Adrenal gland (tissue), 12 donors: Measurements from ENCODE around the gene ROBO4. TPM values are rescaled to one million over a fixed set of nuclear protein-coding genes. Genes with fewer than 3 reads are reported as not detected.

Experiments used
- DNase-seq, 7 donors: peaks; one replicate each; pipeline ENCODE4 v3.0.0-alpha.2; 2019 to 2020
- H3K27ac ChIP-seq, 5 donors: fragments of 200-600 bp; sonication (generic) in 4 of 5; 1 replicate in 3 of 5; 2 replicates in 2 of 5; pipeline versions ENCODE4 v1.5.1 to v1.8.0; 2016 to 2020; ENCODE audit warnings: mild to moderate bottlenecking in 1 of 5
- H3K27me3 ChIP-seq: fragments of 200-600 bp; 2 replicates; pipeline ENCODE4 v1.8.0; 2021
- H3K36me3 ChIP-seq, 2 donors: fragments of 200-600 bp; replicated peaks in 1 of 2; 1 replicate in 1 of 2; 2 replicates in 1 of 2; pipeline versions ENCODE4 v1.5.1 to v1.8.0; 2018 to 2022
- H3K4me1 ChIP-seq, 2 donors: fragments of 200-600 bp; replicated peaks in 1 of 2; 1 replicate in 1 of 2; 2 replicates in 1 of 2; pipeline versions ENCODE4 v1.5.1 to v1.8.0; 2018 to 2021
- H3K4me3 ChIP-seq, 4 donors: fragments of 200-600 bp; sonication (generic) in 3 of 4; one replicate each; pipeline ENCODE4 v1.5.1; 2016 to 2018
- H3K9me3 ChIP-seq, 3 donors: fragments of 200-600 bp; sonication (generic) in 1 of 3; replicated peaks in 1 of 3; 1 replicate in 2 of 3; 2 replicates in 1 of 3; pipeline versions ENCODE4 v1.5.1 to v1.8.0; 2016 to 2021
- POLR2A ChIP-seq, 2 donors: fragments of 450-650 bp; IDR thresholded peaks; one replicate each; pipeline ENCODE4 v1.6.1; 2017; ENCODE audit warnings: antibody characterized with exemption in 2 of 2, mild to moderate bottlenecking in 2 of 2, moderate library complexity in 1 of 2
- WGBS, 4 donors: extraction: QIAGEN DNeasy Blood & Tissue Kit in 2 of 4; methylation state at CpG; one replicate each; pipeline versions ENCODE4 v1.1.5 to v1.1.7; 2013 to 2017; 5-methylcytosine and 5-hydroxymethylcytosine counted together
- intact Hi-C, 2 donors: fragments of 100-400 bp; cut with DNase I; formaldehyde crosslinking; loops; one replicate each; pipeline versions ENCODE4 v1.14.1 to v1.15.0; 2022 to 2023
- polyA plus RNA-seq, 3 donors: library from polyadenylated mRNA; stranded (reverse); fragments of 200-250 nt in 2 of 3; fragments of 350-450 nt in 1 of 3; fragmentation: Illumina TruSeq in 1 of 3; extraction: RNeasy Lipid Tissue Mini Kit (QIAGEN cat#74804) in 1 of 3; gene quantifications; one replicate each; pipeline ENCODE4 v1.2.3, GENCODE V29; 2013 to 2014
- total RNA-seq, 9 donors: library from RNA; depleted of rRNA in 4 of 9; stranded (reverse); fragments of >200 nt in 4 of 9; fragments of 120-200 nt in 1 of 9; fragmentation: NEBNext Ultra II Directional in 1 of 9; extraction: Animal tissue kit (Norgen Biotek cat#: 25700) in 1 of 9; gene quantifications; one replicate each; pipeline versions ENCODE4 v1.1.0 to v1.2.4, GENCODE V29; 2013 to 2023
- TF ChIP-seq, protein P1 (sequence below), 6 experiments: fragments of 450-650 bp in 4 of 6; fragments of 200-600 bp in 2 of 6; sonication (generic) in 1 of 6; IDR thresholded peaks; 1 replicate in 5 of 6; 2 replicates in 1 of 6; pipeline versions ENCODE4 v1.5.1 to v1.8.0; 2016 to 2021; ENCODE audit warnings: antibody characterized with exemption in 6 of 6, mild to moderate bottlenecking in 2 of 6, moderate library complexity in 1 of 6
- donor health status: healthy with polysubstance abuse.
- donor health status: Bipolar disorder and iron deficiency.
- donor health status: DM: yes; HTN: yes; CAD: no.
- donor health status: DM: no; HTN: no; CAD: no.
- donor health status: DM: no; HTN: no; CAD: no.
- donor health status: DM: yes; HTN: yes; CAD: no.

Gene ROBO4
- total and polyA plus RNA-seq, 12 donors = 4.6 to 40.7 (median 19.5) TPM

DNA sequence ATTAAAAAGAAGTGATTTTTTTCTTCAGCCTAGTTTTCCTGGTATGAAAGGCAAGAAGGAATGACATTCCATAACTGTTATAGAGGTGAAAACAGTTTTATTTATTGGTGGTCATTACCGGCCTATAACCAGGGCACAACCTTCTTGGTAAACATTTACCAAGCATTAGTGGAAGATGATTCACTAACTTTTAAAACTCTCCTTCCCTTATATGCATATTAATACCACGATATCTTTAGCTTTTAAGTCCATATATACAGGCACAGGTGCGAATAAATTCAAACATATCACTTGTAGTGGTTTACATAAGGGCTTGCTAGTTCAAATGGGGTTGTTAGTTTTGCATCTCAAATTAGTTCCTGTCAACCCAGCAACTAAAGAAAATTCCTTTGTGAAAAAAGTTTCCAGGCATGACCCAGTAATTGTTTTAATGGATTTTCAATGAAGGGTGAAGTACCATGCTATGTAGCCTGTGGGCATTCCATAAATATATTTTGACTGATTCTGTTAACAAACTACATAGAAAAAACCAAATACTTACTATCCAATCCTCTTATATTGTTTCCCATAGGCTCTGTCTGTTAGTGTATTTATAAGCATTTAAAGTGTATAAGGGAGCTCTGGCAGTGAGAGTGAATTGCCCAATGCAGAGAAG lies 63.0 kb downstream of the ROBO4 start:
- WGBS, 4 donors = 71 to 88% (median 78%) methylated on average over 3 of the region's 3 CpGs
- TF ChIP-seq, protein P1, sequence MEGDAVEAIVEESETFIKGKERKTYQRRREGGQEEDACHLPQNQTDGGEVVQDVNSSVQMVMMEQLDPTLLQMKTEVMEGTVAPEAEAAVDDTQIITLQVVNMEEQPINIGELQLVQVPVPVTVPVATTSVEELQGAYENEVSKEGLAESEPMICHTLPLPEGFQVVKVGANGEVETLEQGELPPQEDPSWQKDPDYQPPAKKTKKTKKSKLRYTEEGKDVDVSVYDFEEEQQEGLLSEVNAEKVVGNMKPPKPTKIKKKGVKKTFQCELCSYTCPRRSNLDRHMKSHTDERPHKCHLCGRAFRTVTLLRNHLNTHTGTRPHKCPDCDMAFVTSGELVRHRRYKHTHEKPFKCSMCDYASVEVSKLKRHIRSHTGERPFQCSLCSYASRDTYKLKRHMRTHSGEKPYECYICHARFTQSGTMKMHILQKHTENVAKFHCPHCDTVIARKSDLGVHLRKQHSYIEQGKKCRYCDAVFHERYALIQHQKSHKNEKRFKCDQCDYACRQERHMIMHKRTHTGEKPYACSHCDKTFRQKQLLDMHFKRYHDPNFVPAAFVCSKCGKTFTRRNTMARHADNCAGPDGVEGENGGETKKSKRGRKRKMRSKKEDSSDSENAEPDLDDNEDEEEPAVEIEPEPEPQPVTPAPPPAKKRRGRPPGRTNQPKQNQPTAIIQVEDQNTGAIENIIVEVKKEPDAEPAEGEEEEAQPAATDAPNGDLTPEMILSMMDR (IDR thresholded peaks at IDR 0.05) = no peak
- no peak for TF ChIP-seq POLR2A (IDR thresholded peaks at IDR 0.05)
- no peak overlapping the region for H3K27ac ChIP-seq
- no peaks in the 10 kb centered on the region for H3K9me3 ChIP-seq
- no peaks in the 10 kb centered on the region for H3K36me3 ChIP-seq
- DNase-seq = no peak
- intact Hi-C loops = loop anchor here (5.0 kb wide), 2 partner anchors 32 to 162 kb away; partner anchors contain the start of genes MSANTD2 (in 1 of the 2), SIAE (in 1 of the 2) and SPA17 (in 1 of the 2)
- H3K27me3 ChIP-seq = peaks cover 28% of the 10 kb centered on the region
- peaks cover 5 to 10% of the 10 kb centered on the region in 2 donors for H3K4me1 ChIP-seq
- H3K4me3 ChIP-seq = no peak overlapping the region

Other genes starting within 250 kb of the ROBO4 start
- 10 to 100 TPM in 8 of 9 donors, 1 to 10 TPM in 1; 6.4 to 50.0 (median 30.3) TPM for gene SIAE, start 224.1 kb downstream of the ROBO4 start, total RNA-seq
- 10 to 100 TPM; 16.7 to 30.0 (median 16.7) TPM for gene SIAE, start 224.1 kb downstream of the ROBO4 start, polyA plus RNA-seq
- 1 to 10 TPM; 1.3 to 7.5 (median 2.8) TPM for gene SPA17, start 224.0 kb downstream of the ROBO4 start, total RNA-seq
- gene SPA17, start 224.0 kb downstream of the ROBO4 start, polyA plus RNA-seq = 10 to 100 TPM in 1 of 3 donors, 1 to 10 TPM in 2; 7.4 to 14.8 (median 8.0) TPM
- gene NRGN, start 157.9 kb downstream of the ROBO4 start, total RNA-seq = 1 to 10 TPM in 6 of 9 donors, under 1 TPM in 1, not detected in 2; 0.89 to 4.1 (median 3.3) TPM
- gene NRGN, start 157.9 kb downstream of the ROBO4 start, polyA plus RNA-seq = 10 to 100 TPM in 1 of 3 donors, 1 to 10 TPM in 2; 5.1 to 10.9 (median 9.6) TPM
- 1 to 10 TPM in 1 of 9 donors, under 1 TPM in 4, not detected in 4; 0.11 to 1.4 (median 0.28) TPM for gene VSIG2, start 145.6 kb downstream of the ROBO4 start, total RNA-seq
- gene VSIG2, start 145.6 kb downstream of the ROBO4 start, polyA plus RNA-seq = 1 to 10 TPM in 1 of 3 donors, under 1 TPM in 2; 0.29 to 2.4 (median 0.67) TPM
- 10 to 100 TPM in 8 of 9 donors, 1 to 10 TPM in 1; 8.2 to 36.9 (median 29.3) TPM for gene ESAM, start 135.6 kb downstream of the ROBO4 start, total RNA-seq
- 10 to 100 TPM; 17.1 to 31.2 (median 21.5) TPM for gene ESAM, start 135.6 kb downstream of the ROBO4 start, polyA plus RNA-seq
- 10 to 100 TPM in 4 of 9 donors, 1 to 10 TPM in 5; 4.4 to 16.2 (median 6.4) TPM for gene MSANTD2, start 97.5 kb downstream of the ROBO4 start, total RNA-seq
- gene MSANTD2, start 97.5 kb downstream of the ROBO4 start, polyA plus RNA-seq = 10 to 100 TPM in 2 of 3 donors, 1 to 10 TPM in 1; 7.1 to 16.8 (median 16.2) TPM
- gene ROBO3, start 32.4 kb downstream of the ROBO4 start, total RNA-seq = 10 to 100 TPM in 6 of 9 donors, 1 to 10 TPM in 3; 5.8 to 60.1 (median 17.5) TPM
- 10 to 100 TPM in 2 of 3 donors, 1 to 10 TPM in 1; 1.7 to 87.4 (median 64.3) TPM for gene ROBO3, start 32.4 kb downstream of the ROBO4 start, polyA plus RNA-seq
- gene HEPN1, start 21.4 kb upstream of the ROBO4 start, total RNA-seq = under 1 TPM in 1 of 9 donors, not detected in 8; 0.28 TPM
- gene HEPN1, start 21.4 kb upstream of the ROBO4 start, polyA plus RNA-seq = under 1 TPM in 1 of 3 donors, not detected in 2; 0.07 TPM
- gene HEPACAM, start 38.2 kb upstream of the ROBO4 start, total RNA-seq = 1 to 10 TPM in 1 of 9 donors, under 1 TPM in 5, not detected in 3; 0.06 to 2.3 (median 0.23) TPM
- 1 to 10 TPM in 1 of 3 donors, under 1 TPM in 2; 0.16 to 1.6 (median 0.24) TPM for gene HEPACAM, start 38.2 kb upstream of the ROBO4 start, polyA plus RNA-seq
- gene CCDC15, start 56.3 kb upstream of the ROBO4 start, total RNA-seq = 1 to 10 TPM in 7 of 9 donors, under 1 TPM in 2; 0.78 to 4.9 (median 2.0) TPM
- 1 to 10 TPM in 1 of 3 donors, under 1 TPM in 2; 0.47 to 3.7 (median 0.72) TPM for gene CCDC15, start 56.3 kb upstream of the ROBO4 start, polyA plus RNA-seq
- 100 to 1,000 TPM in 7 of 9 donors, 10 to 100 TPM in 2; 15.3 to 389 (median 174) TPM for gene SLC37A2, start 165.4 kb upstream of the ROBO4 start, total RNA-seq
- gene SLC37A2, start 165.4 kb upstream of the ROBO4 start, polyA plus RNA-seq = 100 to 1,000 TPM in 1 of 3 donors, 10 to 100 TPM in 2; 73.4 to 274 (median 75.9) TPM
- 10 to 100 TPM; 19.7 to 42.3 (median 26.9) TPM for gene TMEM218, start 213.8 kb upstream of the ROBO4 start, total RNA-seq
- 10 to 100 TPM; 19.3 to 38.7 (median 20.4) TPM for gene TMEM218, start 213.8 kb upstream of the ROBO4 start, polyA plus RNA-seq